HG02678 (cell line): Measurements from ENCODE around the gene ADAMTS2.

Experiments used
- ATAC-seq: cut with Tn5 transposase; IDR thresholded peaks from one replicate; pipeline ENCODE4 v1.9.1; 2021; ENCODE audit warnings: mild to moderate bottlenecking, moderate library complexity; ENCODE audit not compliant: unreplicated experiment

ADAMTS2 gene

DNA sequence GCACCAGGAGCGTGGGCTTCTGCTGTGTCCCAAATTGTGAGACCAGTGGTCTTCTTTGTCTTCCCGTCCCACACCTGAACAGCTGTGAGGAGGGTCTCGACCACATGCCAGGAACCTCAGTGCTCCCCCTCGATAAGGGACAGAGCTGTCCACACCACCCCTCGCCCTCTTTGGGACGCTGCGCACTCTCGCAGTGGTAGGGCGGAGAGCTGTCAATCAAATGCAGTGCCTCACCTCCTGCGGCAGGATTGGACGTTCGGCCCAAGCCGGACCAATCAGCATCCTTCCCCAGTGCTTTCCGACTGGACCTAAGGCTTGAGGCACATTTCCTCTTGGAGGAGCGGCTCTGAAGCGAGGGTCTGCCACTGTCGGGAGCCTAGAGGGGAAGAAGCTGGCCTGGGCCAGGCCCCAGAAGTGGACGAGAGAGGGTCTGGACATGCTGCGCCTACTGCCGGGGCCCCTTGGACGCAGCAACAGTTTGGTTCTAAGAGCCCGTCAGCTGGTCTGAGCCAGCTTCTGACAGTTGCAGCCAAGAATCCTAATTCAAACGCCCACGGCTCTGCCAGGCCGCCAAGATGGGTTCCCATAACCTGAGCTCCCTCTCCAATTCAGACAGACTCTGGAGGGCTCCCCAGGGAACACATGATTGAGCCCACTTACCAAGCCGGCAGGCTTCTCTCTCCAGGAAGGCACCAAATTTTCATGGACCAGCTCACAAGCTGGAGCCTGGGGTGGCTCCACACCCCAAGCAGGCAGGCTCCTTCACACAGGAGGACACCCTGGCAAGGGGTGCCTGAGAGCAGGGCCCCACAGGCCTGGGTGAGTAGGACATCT is 28.1 kb upstream of the ADAMTS2 start:
- no peak for ATAC-seq

DNA sequence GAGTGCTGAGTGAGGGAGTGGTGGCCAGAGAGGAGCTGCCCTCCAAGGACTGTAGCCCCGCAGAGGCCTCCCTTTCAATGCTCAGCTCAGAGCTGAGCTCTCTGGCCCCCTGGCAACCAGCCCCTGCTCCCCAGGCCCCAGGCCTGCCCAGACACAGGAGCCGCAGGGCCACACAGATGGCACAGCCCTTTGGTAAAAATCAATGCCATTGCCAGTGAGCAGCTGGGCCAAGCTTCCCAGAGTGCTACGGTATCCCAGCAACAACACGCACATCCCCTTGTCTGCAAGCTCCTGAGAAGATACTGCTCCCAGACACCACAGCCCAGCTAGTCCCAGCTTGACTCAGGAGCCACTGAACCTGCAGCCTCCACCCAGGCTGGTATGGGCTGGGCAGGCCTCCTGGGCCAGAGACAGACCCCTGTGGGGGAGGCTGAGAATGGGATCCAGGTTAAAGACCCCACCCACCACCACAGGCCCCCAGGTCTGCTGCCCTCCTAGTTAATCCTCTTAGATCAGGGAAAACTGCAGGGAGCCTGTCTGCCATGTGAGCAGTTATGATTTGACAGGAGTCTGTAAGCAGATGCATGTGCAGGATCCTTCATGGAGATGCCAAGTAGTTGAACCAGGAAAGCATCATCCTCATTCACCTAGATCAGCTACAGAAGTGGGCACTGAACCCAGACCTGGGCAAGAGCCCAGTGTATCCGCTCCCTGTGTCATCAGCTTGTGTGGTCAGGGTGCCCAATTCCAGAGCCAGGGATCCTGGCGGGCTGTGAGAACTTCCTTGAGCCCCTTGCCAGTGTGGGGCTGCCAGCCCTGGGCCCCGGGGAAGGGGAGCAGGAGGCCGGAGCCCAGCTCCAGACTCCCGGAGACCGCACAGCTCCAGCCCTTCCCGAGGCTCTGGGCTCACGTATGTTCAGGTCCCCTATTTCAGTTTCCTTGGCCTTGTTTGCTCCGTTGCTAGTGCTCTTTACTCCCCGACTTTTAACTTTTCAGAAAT is 26.7 kb upstream of the ADAMTS2 start:
- ATAC-seq, result no peak

DNA sequence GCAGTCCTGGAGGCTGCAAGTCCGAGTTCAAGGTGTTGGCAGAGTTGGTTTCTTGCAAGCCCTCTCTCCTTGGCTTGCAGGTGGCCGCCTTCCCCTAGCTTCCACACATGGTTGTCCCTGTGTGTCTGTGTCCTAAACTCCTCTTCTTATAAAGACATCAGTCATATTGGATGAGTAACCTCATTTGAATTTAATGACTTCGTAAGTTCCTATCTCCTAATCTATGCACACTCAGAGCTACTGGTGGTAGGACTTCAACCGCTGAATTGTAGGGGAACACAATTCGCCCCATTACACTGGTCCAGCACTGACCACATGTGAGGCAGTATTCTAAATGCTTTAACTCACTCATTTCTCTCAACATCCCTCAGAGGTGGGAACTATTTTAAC is 25.9 kb upstream of the ADAMTS2 start:
- ATAC-seq, result no peak

DNA sequence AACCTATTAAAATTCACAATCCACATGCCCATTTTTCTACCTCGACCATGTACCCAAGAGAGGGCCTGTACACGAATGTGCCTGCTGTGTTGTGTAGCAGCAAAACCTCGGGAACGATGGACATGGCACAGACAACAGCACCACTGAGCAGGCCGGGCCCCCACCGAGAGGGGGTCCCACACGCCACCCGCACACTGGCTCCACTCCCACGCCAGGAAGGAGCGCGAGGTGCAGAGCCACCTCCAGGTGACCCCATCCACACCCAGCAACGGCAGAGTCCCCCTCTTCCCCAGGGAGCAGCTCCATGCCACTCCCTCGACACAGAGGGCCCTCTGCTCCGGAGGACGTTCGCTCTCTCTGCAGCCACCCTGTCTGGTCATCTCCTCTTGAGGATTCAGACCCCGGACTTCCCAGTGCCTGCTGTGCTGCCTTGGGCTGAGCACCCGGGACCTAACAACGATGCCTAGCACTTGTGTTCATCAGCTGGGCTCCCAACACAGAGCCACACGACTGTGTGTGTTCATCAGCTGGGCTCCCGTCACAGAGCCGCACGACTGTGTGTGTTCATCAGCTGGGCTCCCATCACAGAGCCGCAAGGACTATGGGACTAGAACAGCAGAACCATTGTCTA is 25.3 kb upstream of the ADAMTS2 start:
- no peak for ATAC-seq

DNA sequence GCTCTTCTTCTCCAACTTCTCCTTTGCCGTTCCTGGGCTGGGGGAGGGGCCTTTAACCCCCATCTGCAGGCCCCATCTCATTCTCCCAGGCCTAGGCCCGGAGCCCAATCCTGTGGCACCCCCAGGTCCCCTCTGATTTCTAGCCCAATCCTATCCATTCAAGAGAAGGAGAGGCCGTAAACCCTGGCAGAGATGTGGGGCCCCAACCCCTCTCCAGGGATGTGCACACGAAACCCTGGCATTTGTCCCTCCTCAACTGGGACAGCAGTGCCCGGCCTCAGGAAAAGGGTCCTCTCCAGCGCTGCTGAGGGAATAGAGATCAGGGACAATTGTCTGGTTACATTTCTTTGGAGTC is 24.2 kb upstream of the ADAMTS2 start:
- no peak for ATAC-seq

DNA sequence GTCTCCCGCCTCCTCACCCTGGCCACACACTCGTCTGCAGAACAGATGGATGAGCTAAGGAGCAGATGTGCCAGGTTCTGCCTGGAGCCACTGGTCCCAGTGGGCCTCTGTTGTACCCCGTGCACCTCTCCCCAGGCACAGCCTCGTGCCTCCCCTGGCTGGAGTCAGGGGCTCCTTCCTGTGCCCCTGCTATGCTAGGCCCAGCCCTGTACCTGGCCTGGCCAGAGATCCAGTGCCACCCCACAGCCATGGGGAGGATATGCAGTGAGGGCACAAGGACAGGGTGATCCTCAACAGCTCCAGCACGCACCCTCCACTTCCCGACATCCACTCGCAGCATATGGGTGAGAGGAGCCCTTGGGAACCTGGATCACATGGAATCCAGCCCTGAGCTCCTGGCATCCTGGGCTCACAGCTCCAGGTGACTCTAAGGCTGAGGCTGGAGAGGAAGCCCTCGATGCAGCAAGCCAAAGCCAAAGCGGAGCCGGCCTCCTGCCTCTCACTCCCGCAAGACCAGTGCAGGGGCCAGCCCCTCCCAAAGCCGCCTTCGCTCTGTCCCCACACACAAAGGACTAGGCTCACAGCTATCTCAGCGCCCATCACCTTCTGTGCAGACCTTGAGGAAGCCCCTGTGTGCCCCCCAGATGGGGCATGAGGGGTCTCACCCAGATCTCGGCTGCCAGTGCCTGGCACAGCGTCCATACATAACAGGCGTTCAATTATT is 23.7 kb upstream of the ADAMTS2 start:
- no peak for ATAC-seq

DNA sequence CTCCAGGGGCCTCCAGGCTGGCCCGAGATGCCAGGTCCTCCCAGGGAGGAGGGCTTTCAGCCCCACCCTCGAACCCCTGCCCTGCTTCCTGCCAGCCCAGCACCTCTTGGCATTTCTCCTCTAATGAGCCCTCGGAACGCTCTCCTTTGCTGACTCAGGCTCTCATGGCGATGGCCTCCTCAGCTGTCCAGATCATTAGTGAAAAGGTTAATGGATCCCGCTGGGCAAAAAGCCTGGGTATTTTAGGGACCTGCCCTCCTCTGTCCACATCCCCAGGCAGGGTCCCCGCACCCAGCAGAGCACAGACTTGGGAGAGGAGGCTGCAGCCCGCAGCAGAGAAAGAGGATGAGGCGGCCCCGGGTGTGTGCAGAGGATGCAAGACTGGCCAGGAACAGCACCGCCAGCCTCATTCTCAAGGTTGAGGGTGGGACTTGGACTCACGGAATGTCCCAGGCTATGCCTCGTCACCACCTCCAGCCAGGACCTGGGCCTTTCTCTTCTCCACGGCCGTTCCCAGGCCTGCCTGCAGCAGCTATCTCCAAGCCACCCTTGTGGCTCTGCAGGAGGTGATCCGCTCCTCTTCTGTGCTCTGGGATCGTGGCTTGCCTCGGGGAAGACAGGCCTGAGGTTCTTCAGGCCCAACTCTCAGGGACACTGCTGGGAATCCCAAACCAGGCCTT is 23.0 kb upstream of the ADAMTS2 start:
- ATAC-seq, result no peak

DNA sequence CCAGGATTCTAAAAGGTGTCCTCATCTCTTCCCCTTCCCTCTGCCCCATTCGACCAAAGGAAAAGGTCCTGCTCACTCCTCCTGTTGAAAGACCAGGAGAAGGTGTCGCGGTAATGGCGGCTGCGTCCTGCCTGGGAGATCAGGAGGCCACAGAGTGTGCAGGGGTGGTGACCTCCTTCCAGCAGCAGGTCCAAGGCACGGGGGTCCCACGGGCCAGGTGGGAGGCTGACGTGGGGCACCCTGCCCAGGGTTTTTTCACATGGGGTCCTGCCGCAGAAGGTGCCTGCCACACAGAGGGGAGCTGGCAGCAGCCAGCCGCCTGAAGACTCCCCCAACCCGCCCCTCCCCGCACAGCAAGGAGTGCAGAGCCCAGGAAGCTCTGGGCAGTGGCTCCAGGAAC is 22.2 kb upstream of the ADAMTS2 start:
- no peak for ATAC-seq

DNA sequence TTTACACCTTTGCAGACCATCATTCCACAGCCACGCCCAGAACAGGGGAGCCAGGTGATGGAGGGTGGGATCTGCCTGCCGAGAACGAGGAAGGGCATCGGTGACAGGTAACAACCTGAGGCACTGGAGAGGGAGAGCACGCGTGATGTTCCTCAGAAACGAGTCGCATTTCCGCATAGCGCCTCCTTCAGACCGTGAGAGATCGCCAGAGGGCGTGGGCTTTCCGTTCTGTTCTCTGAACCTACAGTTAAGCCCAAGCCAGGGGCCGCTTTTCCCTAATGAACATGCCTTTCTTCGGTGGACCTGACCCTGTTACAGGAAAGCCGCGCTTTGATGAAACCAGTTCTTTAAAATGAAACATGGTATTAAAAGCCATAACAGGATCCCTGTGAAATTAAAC is 17.1 kb upstream of the ADAMTS2 start:
- no peak for ATAC-seq

DNA sequence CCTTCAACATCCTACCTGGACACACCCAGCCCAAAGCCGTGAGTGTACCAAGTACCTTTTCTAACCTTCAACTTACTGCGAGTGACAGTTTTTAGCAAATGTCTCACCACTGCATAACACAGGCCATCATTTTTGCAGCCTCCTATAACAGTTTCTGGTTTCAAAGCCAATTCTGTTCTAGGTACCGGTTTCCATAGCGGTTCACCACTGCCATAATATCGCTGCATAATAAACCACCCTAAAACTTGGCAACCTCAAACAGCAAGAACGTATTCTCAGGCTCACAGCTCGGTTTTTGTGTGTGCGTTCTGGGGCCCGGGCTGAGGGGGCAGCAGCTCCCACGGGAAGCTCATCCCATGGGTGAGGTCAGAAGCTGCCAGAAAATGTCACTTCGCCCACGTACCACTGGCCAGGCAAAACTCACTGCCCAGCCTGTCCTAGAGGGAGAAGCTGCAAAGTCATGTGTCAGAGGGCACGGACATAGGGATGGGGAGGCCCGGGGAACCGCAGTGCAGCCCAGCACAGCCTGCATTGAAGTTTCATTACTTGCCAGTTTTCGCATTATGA is 15.9 kb upstream of the ADAMTS2 start:
- no peak for ATAC-seq

DNA sequence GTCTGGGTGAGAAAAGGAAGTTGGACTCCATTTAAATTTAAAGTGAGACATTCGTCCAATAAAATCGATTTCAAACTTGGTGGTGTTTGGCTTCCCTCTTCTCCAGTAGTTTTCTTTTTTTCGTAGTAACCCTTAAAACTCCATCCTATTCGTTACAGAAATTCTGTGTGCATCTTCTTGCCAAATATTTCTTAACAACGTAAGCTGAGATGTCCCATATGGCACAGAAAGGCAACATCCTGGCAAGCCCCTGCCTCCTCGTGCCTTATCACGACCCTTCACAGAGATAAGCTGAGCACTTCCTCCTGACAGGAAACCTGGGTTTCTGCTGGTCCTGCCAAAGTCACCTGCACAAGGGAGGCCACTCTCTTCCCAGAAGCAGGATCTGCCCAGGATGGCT is 11.8 kb upstream of the ADAMTS2 start:
- no peak for ATAC-seq

DNA sequence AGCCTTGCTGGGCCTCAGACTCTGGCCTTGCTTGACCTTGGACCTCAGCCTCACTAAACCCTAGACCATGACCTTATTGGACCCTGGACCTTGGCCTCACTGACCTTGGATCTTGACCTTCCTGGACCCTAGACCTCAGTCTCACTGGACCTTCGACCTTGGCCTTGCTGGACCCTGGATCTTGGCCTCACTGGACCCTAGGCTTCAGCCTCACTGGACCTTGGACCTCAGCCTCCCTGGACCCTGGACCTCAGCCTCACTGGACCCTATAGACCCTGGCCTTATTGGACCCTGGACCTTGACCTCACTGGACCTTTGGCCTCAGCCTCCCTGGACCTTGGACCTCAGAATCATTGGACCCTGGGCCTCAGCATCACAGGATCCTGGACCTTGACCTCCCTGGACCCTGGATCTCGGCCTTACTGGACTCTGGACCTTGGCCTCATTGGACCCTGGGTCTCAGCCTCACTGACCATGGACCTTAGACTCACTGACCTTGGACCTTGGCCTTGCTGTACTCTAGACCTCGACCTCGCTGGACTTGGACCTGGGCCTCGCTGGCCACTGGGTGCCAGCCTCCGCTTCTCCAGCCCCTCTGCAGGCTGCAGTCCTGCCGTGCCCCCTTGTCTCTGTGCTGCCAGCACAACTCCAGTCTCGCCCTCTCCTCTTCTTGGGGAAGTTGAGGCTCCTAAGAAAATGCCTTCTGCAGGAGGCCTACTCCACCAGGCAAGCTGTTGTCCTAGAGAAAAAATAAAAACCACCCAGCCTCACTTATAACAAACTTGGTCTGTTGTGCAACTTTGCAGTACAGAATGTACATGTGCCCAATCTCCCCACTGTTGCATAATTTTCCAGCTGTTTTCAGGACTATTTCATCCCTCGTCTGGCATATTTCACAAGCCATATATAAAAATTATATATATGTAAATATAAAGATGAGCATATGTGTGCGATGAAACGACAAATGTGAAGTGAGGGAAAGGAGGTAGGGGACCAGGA is 11.0 kb upstream of the ADAMTS2 start:
- ATAC-seq, result no peak

DNA sequence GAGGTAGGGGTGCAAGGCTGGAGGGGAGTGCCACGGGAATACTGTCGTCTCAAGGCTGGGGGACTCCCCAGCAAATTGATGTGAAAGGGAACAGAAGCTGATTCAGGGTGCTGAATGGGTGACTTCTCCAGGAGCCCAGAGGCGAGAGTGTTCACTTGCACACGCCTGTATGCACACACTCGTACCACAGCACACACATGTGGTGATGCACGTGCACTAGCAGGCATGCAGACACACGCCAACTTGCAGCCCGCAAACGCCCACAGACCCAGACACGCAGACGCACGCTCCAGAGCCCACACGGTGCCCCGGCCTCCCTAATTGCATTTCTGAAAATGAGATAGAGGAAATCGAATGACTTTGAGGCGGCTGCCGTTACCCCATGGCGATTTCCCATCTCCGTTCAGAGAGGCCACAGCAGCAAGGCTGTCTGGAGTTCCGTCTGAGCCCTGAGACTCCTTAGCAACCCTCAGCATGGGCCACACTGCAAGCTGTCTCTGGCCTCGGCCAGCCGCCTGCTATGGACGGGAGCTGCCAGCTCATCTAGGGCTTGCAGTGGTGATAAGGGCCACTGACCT is 9.1 kb upstream of the ADAMTS2 start:
- ATAC-seq, result no peak

DNA sequence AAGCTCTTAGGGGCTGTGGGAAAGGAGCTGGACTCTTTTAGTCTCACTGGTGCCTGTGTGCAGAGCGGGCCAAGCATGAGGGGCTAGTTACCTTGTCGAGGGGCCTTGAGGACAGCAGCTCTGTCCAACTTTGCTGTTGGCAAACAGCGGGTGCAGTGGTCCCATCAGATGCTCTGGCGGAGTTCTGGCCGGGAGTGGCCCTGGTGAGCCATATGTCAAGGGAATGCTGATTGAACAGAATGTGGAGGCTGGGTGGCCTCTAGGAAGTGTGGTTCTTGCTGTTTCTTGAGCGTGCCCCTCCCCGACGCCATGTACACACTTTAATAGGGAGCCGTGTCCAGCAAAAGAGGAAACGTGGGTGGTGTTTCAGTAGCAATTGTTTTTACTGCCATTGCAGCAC is 3.6 kb upstream of the ADAMTS2 start:
- ATAC-seq, result no peak

DNA sequence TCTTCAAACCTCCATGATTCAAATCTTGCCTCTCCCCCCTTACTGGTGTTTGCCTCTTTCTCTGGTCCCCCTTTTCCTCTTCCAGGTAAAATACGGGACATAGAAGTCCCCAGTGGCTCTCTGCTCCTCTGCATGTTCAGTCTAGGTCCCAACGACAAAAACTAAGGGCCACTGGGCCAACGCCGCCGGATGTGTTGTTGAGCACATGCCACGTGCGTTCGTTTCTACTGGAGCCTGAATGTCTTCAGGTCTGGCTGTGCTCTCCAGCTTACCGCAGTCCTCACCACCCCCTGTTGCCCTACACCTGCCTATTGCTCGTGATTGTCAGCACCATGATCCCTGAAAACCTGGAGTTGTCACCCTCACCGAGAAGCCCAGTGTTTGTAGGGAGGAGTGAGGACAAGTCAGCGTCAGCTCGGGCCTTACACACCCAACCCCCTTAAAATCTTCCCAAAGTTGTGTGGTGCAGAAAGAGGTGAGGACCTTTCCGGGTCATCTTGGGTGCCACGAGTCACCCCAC is 2.8 kb upstream of the ADAMTS2 start:
- ATAC-seq, result no peak

DNA sequence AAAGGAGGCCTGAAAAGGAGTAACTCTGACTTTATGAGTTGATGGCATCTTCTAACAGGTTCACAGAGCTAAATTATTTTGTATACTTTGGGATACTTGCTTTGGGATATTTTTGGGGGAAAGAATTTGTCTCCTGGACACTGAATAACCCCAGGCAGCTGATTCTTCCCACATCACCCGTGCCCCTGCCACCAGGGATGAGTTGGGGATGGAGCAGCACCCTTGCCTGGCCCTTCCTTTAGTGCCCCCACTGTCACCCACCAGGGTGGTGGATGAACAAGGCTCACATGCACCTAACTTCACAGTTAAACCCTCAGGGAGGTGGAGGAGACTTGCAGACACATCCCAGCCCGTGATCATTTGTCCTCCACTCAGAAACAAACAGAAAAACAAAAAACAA is 2.3 kb upstream of the ADAMTS2 start:
- ATAC-seq, result no peak

DNA sequence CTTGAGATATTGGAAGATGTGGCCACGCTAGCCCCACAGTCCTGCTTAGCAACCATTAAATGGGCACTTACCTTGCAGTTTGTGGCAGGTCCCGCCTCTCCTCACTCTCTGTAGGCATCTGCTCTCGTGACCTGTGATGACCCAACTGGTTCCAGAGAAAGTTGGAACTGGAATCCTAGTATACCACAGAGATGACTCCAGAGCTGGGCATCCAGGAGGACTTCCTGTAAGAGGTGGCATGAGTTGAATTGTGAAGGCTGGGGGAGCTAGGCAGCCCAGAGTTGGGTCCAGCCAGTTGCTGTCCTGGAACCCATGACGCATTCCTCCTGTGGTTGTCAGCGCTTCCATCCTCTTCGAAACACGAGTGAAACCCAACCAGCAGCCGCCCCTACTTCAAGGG is 1.6 kb upstream of the ADAMTS2 start:
- no peak for ATAC-seq

DNA sequence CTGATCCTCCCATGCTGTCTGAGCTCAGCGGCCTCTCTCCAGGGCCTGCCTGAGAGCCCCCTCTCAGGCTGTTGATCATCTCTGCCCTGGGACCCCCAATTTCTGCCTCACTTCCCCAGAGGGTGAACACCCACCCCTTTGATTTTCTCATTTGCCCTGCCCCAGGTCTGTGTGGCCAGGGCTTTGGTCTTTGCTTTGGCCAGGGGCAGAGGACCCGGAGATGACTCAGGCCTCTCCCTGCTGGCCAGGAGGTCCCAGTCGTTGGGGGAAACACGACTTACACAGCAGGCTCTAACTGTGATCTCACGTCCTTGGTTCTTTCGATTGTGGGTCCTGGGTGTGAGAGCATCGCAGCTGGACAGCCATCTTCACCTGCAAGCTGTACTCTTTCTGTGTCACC is 1.1 kb upstream of the ADAMTS2 start:
- ATAC-seq, result no peak

DNA sequence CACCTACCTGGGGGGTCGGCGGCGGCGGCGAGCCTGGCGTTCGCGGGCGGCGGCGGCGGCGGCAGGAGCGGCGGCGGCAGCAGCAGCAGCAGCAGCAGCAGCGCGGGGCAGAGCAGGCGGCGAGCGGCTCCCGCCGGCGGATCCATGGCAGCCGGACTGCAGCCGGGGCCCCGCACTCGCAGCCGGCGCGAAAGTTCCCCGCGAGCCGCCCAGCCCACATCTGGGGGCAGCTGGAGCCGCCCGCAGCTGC is 153 bp downstream of the ADAMTS2 start:
- ATAC-seq, result no peak
